Measurements from ENCODE around the gene MESD. TPM values are rescaled to one million over a fixed set of nuclear protein-coding genes. Genes with fewer than 3 reads are reported as not detected.

Gene MESD
- total RNA-seq, 4 donors from 2014 or later: 21.2 to 43.8 (median 35.1) TPM

DNA sequence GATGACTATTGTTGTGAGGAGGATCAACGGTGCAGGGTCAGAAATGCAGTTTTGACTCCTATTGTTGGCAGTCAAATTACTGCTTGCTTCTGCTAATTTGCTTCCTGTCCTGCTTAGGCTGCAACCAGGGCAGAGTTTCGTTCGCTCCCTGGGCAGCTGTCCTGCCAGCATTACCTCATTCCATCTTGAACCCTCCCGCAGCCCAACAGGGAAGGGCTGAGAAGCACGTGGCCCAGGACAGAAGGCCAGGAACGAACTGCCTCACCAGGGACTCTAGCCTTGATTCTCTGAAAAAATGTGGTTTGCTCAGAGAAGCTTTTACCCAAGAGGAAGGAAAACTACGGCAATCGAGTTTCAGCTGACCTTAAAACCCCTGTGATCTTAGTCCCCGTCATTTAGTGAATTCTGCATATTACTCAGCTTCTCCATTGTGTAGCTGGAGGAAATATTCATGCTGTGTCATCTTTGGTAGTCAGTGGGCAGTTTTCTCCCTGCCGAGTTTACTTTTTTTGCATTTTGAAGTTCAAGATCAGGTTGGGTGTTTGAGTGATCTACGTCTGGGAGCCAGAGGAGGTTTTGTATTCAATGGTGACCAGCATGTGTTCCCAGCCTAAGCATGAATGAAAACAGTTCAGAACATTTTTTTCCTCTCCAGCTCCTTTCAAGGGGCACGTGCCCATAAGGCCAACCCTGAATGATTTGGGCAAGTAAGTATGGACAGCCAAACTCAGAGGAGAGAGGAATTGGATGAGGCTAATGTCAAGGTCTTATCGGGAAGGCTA, 34.1 kb upstream of the MESD start:
- H3K27me3 ChIP-seq: no peaks in the 10 kb centered on the region
- H3K4me1 ChIP-seq: peaks cover 0 to 30% (median 7%) of the 10 kb centered on the region in 4 donors
- TF ChIP-seq EP300 (IDR thresholded peaks at IDR 0.05) (peak; percentile 82 to 92), POLR2A (IDR thresholded peaks at IDR 0.05) (no peak)
- no peaks in the 10 kb centered on the region for H3K36me3 ChIP-seq
- no peaks in the 10 kb centered on the region for H3K9me3 ChIP-seq
- peak; percentile 69 to 86 for DNase-seq (ENCODE audit: low spot score in 2 of 2)
- WGBS, 2 donors: 18 to 19% methylated on average over 12 to 13 of the region's 13 CpGs
- no peak overlapping the region for H3K4me3 ChIP-seq
- peak overlapping the region; percentile 5 to 84 (median 66) for H3K27ac ChIP-seq

DNA sequence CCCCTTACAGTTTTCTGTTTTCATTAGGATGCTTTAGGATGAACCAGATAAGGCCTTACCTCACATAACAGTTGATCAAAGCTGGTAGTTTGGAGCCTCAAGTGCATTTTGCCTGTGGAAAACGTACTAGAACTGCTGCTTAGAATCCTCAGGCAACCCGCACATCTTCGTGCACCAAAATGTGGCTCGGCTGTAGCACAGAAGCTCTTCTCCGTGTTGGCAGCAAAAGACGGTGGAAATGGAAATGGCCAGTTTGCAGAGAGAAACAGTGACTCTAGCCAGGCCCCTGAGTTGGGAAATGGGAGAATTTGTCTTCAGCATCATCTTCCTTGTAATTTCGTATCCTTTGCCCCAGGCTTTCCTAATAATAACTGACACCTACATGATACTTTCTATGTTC, 31.7 kb upstream of the MESD start:
- DNase-seq (ENCODE audit: low spot score in 2 of 2): no peak
- no peak for TF ChIP-seq EP300 (IDR thresholded peaks at IDR 0.05)
- TF ChIP-seq, protein P1, sequence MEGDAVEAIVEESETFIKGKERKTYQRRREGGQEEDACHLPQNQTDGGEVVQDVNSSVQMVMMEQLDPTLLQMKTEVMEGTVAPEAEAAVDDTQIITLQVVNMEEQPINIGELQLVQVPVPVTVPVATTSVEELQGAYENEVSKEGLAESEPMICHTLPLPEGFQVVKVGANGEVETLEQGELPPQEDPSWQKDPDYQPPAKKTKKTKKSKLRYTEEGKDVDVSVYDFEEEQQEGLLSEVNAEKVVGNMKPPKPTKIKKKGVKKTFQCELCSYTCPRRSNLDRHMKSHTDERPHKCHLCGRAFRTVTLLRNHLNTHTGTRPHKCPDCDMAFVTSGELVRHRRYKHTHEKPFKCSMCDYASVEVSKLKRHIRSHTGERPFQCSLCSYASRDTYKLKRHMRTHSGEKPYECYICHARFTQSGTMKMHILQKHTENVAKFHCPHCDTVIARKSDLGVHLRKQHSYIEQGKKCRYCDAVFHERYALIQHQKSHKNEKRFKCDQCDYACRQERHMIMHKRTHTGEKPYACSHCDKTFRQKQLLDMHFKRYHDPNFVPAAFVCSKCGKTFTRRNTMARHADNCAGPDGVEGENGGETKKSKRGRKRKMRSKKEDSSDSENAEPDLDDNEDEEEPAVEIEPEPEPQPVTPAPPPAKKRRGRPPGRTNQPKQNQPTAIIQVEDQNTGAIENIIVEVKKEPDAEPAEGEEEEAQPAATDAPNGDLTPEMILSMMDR (IDR thresholded peaks at IDR 0.05): no peak
- no peak for TF ChIP-seq POLR2A (IDR thresholded peaks at IDR 0.05)
- Histone ChIP-seq H3K9me3 (no peaks in the 10 kb centered on the region), H3K27me3 (no peaks in the 10 kb centered on the region), H3K36me3 (no peaks in the 10 kb centered on the region), H3K27ac (no peak overlapping the region), H3K4me1 (peaks cover 0 to 38% (median 7%) of the 10 kb centered on the region in 4 donors), H3K4me3 (no peak overlapping the region)
- WGBS, 2 donors: 84 to 88% methylated on average over 7 of the region's 7 CpGs

GRCh38 chr15:81018197-81018596, 28.6 kb upstream of the MESD start:
- 83 to 98% methylated on average over 2 of the region's 2 CpGs for WGBS, 2 donors
- TF ChIP-seq POLR2A (IDR thresholded peaks at IDR 0.05): no peak
- TF ChIP-seq EP300 (IDR thresholded peaks at IDR 0.05): no peak
- TF ChIP-seq, protein P1 (IDR thresholded peaks at IDR 0.05): no peak

GRCh38 chr15:81016489-81017068, 27.0 kb upstream of the MESD start:
- DNase-seq (ENCODE audit: low spot score in 2 of 2): peak in 1 of 2 donors; percentile 42
- Histone ChIP-seq H3K9me3 (no peaks in the 10 kb centered on the region), H3K27me3 (no peaks in the 10 kb centered on the region), H3K36me3 (no peaks in the 10 kb centered on the region), H3K4me3 (no peak overlapping the region), H3K4me1 (peaks cover 0 to 40% (median 4%) of the 10 kb centered on the region in 4 donors), H3K27ac (peak overlapping the region in 2 of 4 donors; percentile 61 to 80)
- 5 to 25% methylated on average over 1 of the region's 1 CpG for WGBS, 2 donors
- TF ChIP-seq, protein P1 (IDR thresholded peaks at IDR 0.05): no peak
- TF ChIP-seq EP300 (IDR thresholded peaks at IDR 0.05): peak in 1 of 2 donors; percentile 26

More at GRCh38 chr15:81018197-81018596, 28.6 kb upstream of the MESD start:
- no peak overlapping the region for H3K4me3 ChIP-seq
- peaks cover 0 to 44% (median 5%) of the 10 kb centered on the region in 4 donors for H3K4me1 ChIP-seq
- H3K36me3 ChIP-seq: no peaks in the 10 kb centered on the region
- H3K9me3 ChIP-seq: no peaks in the 10 kb centered on the region
- no peak for DNase-seq (ENCODE audit: low spot score in 2 of 2)
- no peak overlapping the region for H3K27ac ChIP-seq
- H3K27me3 ChIP-seq: no peaks in the 10 kb centered on the region

DNA sequence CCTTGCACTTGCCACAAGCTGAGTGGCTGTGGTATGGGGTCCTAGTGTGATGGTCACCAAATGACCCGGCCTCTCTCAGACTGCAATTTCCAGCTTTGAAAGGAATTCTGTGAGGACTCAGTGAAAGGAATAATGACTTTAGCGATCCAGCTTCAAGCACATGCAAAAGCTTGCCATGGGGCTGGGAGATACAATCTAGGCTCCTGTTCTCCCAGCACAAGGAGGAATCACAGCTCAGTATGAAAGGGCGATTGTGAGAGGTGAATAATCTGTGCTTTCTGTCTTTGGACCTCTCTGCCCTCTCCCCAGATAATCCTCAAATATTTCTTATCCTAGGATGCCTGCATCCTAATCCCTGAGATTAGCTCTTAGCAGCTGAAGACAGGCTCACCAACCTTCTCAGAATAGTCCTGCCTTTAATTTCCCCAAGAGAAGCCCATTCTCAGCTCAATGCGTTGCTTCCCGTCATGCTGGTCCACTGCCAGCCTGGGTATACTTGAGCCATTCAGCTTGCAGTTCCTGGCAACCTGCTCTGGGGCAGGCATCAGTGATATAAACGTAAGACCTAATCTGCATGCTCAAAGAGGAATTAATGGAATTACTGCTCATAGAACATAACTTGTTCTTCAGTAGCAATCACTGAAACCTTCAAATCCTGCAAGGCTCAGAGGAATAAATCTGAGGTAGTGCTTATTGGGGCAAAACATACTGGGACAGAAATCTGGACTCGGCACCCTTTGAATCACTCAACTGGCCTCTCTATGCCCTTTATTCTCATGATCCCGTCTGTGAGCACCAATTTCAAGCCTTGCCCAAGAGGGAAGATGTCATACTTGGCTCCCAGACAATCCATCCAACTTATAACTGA, 26.2 kb upstream of the MESD start:
- H3K27ac ChIP-seq: peak overlapping the region in 2 of 4 donors; percentile 61 to 80
- no peaks in the 10 kb centered on the region for H3K27me3 ChIP-seq
- 43 to 48% methylated on average over 8 of the region's 8 CpGs for WGBS, 2 donors
- DNase-seq (ENCODE audit: low spot score in 2 of 2): no peak
- no peaks in the 10 kb centered on the region for H3K36me3 ChIP-seq
- TF ChIP-seq, protein P1 (IDR thresholded peaks at IDR 0.05): no peak
- TF ChIP-seq POLR2A (IDR thresholded peaks at IDR 0.05): no peak
- no peak for TF ChIP-seq EP300 (IDR thresholded peaks at IDR 0.05)
- peaks cover 0 to 40% (median 4%) of the 10 kb centered on the region in 4 donors for H3K4me1 ChIP-seq
- H3K9me3 ChIP-seq: no peaks in the 10 kb centered on the region
- no peak overlapping the region for H3K4me3 ChIP-seq
